Kidney (tissue), 14 donors: ENCODE data around the gene TMEM40. TPM values are rescaled to one million over a fixed set of nuclear protein-coding genes. Genes with fewer than 3 reads are reported as not detected.

Experiments
- DNase-seq, 5 donors: peaks; one replicate each; pipeline ENCODE4 v3.0.0-alpha.2; 2013 to 2020
- FAIRE-seq: peaks from 2 replicates; lab custom pipeline; 2012; peaks lifted over from hg19 to GRCh38; lab: Jason Lieb, UNC
- H3K27ac ChIP-seq, 2 donors: one replicate each; pipeline ENCODE4 v1.7.0; 2013; ENCODE audit warnings: low read depth in 2 of 2, low read length in 2 of 2, inconsistent platforms in 1 of 2
- H3K27me3 ChIP-seq: one replicate; pipeline ENCODE4 v1.7.1; 2013; ENCODE audit warnings: low read length, inconsistent platforms; ENCODE audit not compliant: control insufficient read depth, insufficient read depth
- H3K36me3 ChIP-seq, 3 donors: one replicate each; pipeline versions ENCODE4 v1.7.0 to v1.7.1; 2013; ENCODE audit warnings: low read length in 3 of 3, control low read depth in 1 of 3, inconsistent platforms in 1 of 3; ENCODE audit not compliant: insufficient read depth in 3 of 3, control insufficient read depth in 2 of 3
- H3K4me1 ChIP-seq, 3 donors: one replicate each; pipeline versions ENCODE4 v1.7.0 to v1.7.1; 2013; ENCODE audit warnings: low read length in 3 of 3, inconsistent platforms in 1 of 3, low read depth in 1 of 3; ENCODE audit not compliant: control insufficient read depth in 2 of 3, insufficient read depth in 2 of 3
- H3K4me3 ChIP-seq, 3 donors: one replicate each; pipeline versions ENCODE4 v1.7.0 to v1.8.1; 2013; ENCODE audit warnings: low read length in 3 of 3, control low read depth in 1 of 3, inconsistent platforms in 1 of 3
- H3K9ac ChIP-seq, 3 donors: one replicate each; pipeline versions ENCODE4 v1.7.0 to v1.7.1; 2013; ENCODE audit warnings: low read length in 3 of 3, control low read depth in 1 of 3, inconsistent platforms in 1 of 3
- H3K9me3 ChIP-seq, 3 donors: one replicate each; pipeline versions ENCODE4 v1.7.0 to v1.7.1; 2013; ENCODE audit warnings: low read length in 3 of 3, control low read depth in 1 of 3, inconsistent platforms in 1 of 3; ENCODE audit not compliant: control insufficient read depth in 2 of 3, insufficient read depth in 1 of 3
- CTCF ChIP-seq: IDR thresholded peaks from 3 replicates; pipeline ENCODE4 v1.5.1; 2012; ENCODE audit warnings: mild to moderate bottlenecking, moderate library complexity, borderline replicate concordance; ENCODE audit not compliant: insufficient read depth; ENCODE audit errors: extremely low read depth
- intact Hi-C: fragments of 100-400 bp; cut with DNase I; formaldehyde crosslinking; loops from one replicate; pipeline ENCODE4 v1.11.1; 2022
- polyA plus RNA-seq: library from polyadenylated mRNA; stranded (reverse); fragments of 350-450 nt; fragmentation: Illumina TruSeq; extraction: RNeasy Lipid Tissue Mini Kit (QIAGEN cat#74804); gene quantifications from one replicate; pipeline ENCODE4 v1.2.3, GENCODE V29; 2014; ENCODE audit warnings: low read depth, low replicate concordance; ENCODE audit not compliant: insufficient read depth
- total RNA-seq: library from RNA; stranded (reverse); fragmentation: NEBNext Ultra II Directional; extraction: Animal tissue kit (Norgen Biotek cat#: 25700); gene quantifications from one replicate; pipeline ENCODE4 v1.2.1, GENCODE V29; 2021
- donor health status: control.
- donor health status: control.
- donor health status: control.
- donor health status: control.
- donor health status: control.
- donor health status: DM: yes; HTN: yes; CAD: no.
- donor health status: Normal renal cell carcinoma (clear cell type).

The TMEM40 gene
- total and polyA plus RNA-seq, 2 donors from 2014 or later, result 0.52 TPM; not detected in 1

- H3K4me3 ChIP-seq, result no peak overlapping the region
- TF ChIP-seq CTCF, result no peak
- H3K9ac ChIP-seq, result no peak overlapping the region
- FAIRE-seq (no peak), DNase-seq (no peak)
- intact Hi-C loops, result no loop called here
- H3K4me1 ChIP-seq, result no peaks in the 10 kb centered on the region
- H3K27me3 ChIP-seq, result no peaks in the 10 kb centered on the region
- H3K27ac ChIP-seq, result no peak overlapping the region
- H3K36me3 ChIP-seq, result no peaks in the 10 kb centered on the region
- no peaks in the 10 kb centered on the region for H3K9me3 ChIP-seq
Measured at GRCh38 chr3:12733566-12733965, 25.5 kb downstream of the TMEM40 start.

- no peaks in the 10 kb centered on the region for H3K9me3 ChIP-seq
- no peak for TF ChIP-seq CTCF
- no peak overlapping the region for H3K4me3 ChIP-seq
- FAIRE-seq (no peak), DNase-seq (no peak)
- H3K9ac ChIP-seq, result no peak overlapping the region
- no peaks in the 10 kb centered on the region for H3K27me3 ChIP-seq
- intact Hi-C loops, result no loop called here
- H3K36me3 ChIP-seq, result no peaks in the 10 kb centered on the region
- no peak overlapping the region for H3K27ac ChIP-seq
- no peaks in the 10 kb centered on the region for H3K4me1 ChIP-seq
Measured at GRCh38 chr3:12730506-12731242, 28.4 kb downstream of the TMEM40 start.

- no peaks in the 10 kb centered on the region for H3K9me3 ChIP-seq
- TF ChIP-seq CTCF, result no peak
- H3K9ac ChIP-seq, result no peak overlapping the region
- no peaks in the 10 kb centered on the region for H3K4me1 ChIP-seq
- H3K27me3 ChIP-seq, result no peaks in the 10 kb centered on the region
- DNase-seq (peak in 4 of 5 donors; percentile 53 to 86 (median 80)), FAIRE-seq (no peak)
- H3K36me3 ChIP-seq, result no peaks in the 10 kb centered on the region
- intact Hi-C loops, result no loop called here
- H3K4me3 ChIP-seq, result no peak overlapping the region
- H3K27ac ChIP-seq, result no peak overlapping the region
Measured at GRCh38 chr3:12729051-12729651, 29.9 kb downstream of the TMEM40 start.
